Activated CD8-positive, alpha-beta memory T cell treated with anti-CD3 and anti-CD28 coated beads, Interleukin-2, amount 50 U/mL, for 1 hour (primary cell): ENCODE results near the gene REEP1.

Source experiments
- DNase-seq: peaks from one replicate; pipeline ENCODE4 v3.0.0-alpha.2; 2020; ENCODE audit errors: extremely low read depth

The REEP1 gene, protein sequence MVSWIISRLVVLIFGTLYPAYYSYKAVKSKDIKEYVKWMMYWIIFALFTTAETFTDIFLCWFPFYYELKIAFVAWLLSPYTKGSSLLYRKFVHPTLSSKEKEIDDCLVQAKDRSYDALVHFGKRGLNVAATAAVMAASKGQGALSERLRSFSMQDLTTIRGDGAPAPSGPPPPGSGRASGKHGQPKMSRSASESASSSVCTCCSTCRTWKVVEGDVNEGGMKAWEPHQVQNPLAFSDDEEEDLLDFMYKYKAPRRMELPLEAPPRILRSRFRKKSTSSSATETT

DNA sequence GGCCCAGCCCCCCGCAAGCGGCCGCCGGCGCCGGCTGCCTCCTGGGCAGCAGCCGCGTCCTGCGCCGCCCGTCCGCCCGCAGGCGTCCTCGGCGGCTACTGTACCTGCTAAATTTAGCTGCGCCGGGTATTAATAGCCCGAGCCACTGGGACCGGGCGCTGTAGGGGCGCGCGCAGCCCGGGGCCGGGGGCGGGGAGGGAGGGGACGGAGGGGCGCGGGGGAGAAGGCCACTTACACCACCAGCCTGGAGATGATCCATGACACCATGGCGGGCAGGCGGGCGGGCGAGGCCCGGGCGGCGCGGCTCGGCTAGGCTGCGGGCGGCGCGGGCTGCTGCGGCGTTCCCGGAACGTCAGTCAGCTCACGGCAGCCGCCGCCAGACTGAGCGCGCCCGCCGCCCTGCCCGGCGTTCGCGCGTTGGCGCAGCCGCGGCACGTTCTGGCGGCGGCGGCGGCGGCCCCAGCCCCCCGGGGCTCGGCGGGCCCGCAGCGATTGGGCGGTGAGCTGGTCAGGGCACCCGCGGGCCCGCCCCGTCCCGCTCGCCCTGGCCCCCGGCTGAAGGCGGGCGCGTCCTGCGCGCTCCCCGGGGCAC lies at the start of gene REEP1:
Gene REEP1, minus strand, starts transcription at position 383 of the 592 bp plus-strand sequence. Its CDS starts 116 bp downstream, at position 267.
- DNase-seq = no peak

DNA sequence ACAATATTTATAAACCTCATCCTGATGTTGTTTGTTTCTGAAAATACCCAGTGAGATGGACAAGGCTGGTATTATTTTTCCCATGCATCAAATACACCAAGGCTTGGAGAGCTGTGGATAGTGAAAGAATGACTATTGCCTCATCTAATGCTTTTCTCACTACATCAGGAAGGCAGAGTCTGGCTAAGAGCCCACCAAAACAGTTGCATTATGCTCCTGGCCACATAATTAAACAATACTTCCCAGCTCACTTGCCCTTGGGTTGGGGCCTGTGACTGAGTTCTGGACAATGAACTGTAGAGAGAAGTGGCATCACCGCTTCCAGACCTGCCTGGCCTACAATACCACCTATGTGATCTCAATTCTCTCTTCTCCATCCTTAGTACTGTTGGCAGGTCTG lies 46.4 kb upstream of the REEP1 start:
- no peak for DNase-seq

DNA sequence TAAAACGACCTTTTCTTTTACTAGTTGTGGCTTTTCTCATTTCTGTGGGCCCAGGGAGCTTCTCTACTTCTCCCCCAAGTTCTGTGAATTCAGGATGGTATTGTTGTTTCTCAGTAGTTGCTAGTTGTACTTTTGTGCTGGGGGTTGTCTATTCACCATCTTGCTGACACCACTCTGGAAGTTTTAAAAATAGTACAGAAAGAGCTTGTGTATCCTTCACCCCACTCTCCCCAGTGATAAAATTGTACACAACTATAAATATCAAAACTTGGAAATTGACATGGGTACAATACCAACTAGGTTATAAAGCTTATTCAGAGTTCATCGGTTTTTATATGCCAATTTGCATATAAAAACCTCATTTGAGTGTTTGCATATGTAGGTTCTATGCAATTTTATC lies 45.3 kb upstream of the REEP1 start:
- DNase-seq = no peak

DNA sequence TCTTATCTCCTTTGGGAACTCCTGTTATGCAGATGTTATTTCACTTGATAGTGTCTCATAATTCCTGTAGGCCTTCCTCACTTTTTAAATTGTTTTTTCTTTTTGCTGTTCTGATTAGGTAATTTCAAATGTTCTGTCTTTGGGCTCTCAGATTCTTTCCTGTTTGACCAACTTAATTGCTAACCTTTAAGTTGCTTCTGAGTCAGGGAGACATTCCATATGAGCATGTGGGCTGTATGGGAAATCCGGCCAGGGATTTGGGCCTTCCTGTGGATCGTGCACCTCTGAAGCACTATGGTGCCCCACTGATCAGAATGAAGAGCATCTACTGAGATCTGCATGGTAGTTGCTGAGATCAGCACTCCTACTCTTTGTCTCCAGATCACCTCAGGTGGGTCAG lies 44.7 kb upstream of the REEP1 start:
- DNase-seq = no peak

DNA sequence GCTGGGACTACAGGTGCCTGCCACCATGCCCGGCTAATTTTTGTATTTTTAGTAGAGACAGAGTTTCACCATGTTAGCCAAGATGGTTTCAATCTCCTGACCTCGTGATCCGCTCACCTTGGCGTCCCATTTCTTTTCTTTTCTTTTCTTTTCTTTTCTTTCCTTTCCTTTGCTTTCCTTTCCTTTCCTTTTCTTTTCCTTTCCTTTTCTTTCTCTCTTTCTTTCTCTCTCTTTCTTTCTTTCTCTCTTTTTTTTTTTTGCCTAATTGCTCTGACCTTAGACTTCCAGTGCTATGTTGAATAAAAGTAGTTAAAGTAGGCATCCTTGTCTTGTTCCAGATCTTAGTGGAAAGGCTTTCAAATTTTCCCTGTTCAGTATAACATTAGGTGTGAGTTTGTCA lies 41.0 kb upstream of the REEP1 start:
- DNase-seq = no peak

DNA sequence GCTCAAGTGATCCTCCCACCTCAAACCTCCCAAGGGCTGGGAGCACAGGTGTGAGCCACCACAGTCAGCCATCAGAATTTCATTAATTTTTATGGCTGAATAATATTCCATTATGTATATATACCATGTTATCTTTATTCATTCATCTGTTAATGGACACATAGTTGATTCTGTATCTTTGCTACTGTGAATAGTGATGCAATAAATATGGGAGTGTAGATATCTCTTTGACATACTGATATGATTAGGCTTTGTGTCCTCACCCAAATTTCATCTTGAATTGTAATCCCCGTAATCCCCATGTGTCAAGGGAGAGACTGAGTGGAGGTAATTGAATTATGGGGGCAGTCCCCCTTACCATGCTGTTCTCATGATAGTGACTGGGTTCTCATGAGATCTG lies 38.2 kb upstream of the REEP1 start:
- no peak for DNase-seq

DNA sequence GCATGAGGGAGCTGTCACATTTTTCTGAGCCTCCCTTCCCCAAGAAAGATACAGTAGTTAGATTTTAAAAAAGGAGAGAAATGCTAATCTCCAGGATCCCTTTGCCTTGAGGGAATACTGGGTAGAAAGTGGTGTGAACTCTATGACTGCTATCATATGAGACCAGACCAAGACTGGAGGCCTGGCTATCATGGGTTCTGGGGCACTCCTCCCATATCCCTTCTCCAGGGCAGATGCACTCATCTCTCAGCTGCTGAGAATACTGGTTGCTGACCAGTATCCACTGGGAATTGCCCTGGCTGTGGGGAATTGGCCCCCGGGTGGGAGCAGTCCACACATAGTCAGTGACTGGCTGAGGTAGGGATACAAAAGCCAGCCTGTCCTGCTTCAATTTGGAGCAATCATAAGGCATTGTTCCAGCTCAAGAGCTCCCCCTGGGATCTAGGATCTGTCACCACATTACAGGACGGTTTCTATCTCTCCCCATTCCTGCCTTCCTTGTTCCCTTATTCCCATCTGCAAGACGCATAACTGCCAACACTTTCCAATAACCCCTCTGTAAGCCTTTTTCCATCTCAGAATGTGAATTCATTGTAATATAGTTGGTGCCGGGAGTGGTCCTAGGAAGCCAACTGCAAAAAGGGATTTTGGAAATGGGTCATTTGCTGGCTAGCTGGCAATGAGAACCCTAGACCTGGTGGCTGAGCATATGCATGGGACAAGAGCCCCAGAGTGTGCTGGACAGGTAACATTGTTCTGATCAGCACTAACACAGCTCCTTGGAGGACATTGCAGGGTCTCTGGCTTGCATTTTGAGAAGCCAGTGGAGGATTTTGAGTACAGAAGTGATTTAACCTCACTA lies 35.4 kb upstream of the REEP1 start:
- DNase-seq = no peak

DNA sequence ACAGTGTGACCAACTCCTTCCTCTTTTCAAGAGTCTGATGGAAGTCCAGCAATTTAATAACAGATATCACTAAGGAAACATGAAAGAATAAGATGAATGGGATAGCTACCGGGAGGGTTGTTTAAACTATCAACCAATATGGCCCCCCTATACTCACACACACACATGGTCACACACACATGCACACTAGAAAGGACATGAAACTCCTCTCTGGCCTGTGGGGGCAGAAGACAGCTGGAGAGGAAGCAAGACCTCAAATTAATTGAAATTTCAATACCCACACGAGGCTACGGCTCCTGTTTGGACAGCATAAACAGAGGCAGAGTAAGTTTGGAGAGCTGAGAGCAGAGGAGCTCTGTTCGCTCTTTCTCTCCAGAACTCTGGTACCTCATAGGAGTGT lies 34.7 kb upstream of the REEP1 start:
- DNase-seq = no peak

DNA sequence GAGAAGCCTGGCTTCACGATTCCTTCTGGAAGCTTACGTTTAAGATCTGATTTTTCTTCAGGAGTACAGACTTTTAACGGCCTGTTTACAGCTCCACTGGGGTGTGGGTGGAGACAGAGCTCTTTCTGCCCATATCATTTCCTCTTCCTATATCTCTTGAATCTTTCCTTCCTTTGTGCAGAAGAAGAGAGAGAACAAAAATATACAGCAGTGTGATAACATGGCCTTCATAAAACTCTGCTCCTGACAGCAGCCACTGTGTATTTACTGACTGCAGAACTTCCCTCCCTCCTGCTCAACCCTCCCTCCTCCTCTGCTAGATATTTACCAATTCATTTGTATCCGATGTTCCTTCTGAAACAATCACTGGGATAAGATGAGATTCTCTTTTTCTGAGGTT lies 34.1 kb upstream of the REEP1 start:
- no peak for DNase-seq

DNA sequence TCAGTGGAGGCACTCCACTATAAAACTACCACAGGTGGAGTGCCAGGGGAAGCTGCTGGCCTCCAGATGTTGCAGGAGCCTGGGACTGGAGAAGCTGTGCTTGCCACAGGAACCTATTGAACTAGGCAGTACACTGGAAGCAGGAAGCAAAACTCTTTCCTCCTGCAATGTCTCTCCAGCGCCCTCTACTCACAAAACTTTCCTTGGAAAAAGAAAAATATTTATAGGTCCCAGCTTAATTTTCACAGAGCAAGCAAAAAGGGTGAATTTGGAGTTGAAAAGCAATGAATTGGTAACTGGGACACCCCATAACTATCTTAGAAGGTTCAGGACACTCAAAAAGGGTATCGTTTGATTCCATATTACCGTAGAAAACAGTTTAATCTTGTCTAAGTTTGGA lies 33.2 kb upstream of the REEP1 start:
- no peak for DNase-seq

DNA sequence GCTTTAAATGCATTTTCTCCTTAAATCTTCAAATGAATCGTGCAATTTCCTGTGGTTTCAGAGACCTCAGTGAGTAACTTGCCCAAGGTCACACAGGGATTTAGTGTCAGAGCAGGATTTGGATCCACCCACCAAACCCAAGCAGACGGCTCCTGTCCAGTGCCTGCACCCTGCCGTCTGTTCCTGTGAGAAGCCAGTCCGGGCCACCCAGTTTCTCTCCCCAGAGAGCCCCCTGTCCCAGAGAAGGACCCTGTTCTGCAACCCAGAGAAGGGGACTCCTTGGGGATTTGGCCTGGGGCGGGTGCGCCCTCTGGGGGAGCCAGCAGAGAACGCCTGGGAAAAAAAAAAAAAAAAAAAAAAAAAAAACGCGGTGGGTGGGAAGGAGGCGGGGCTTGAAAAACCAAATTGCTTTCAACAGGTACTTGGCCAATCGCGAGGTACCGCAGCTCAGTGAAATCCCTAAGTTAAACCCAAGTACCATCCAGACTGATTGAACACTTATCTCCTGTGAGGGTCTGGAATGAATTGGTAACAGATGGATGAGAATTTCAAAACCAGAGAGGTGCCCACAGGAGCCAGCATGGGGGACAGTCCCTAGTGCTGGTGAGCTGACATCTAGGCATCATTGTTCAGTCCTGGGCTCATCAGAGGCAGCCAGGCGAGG lies 30.9 kb upstream of the REEP1 start:
- no peak for DNase-seq

DNA sequence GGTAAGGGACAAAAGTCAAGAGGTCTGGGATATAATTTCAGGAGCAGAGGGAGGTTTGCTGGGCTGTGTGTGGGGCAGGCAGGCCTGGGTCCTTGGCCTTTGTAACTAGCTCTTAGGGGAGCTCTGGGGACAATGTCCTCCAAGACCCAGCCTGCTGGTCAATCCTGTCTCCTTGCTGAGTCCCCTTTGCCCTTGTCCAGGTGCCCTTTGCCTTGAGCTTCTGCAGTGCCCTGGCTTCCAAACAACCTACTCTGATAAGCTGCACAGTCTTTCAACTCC lies 30.0 kb upstream of the REEP1 start:
- DNase-seq = no peak

DNA sequence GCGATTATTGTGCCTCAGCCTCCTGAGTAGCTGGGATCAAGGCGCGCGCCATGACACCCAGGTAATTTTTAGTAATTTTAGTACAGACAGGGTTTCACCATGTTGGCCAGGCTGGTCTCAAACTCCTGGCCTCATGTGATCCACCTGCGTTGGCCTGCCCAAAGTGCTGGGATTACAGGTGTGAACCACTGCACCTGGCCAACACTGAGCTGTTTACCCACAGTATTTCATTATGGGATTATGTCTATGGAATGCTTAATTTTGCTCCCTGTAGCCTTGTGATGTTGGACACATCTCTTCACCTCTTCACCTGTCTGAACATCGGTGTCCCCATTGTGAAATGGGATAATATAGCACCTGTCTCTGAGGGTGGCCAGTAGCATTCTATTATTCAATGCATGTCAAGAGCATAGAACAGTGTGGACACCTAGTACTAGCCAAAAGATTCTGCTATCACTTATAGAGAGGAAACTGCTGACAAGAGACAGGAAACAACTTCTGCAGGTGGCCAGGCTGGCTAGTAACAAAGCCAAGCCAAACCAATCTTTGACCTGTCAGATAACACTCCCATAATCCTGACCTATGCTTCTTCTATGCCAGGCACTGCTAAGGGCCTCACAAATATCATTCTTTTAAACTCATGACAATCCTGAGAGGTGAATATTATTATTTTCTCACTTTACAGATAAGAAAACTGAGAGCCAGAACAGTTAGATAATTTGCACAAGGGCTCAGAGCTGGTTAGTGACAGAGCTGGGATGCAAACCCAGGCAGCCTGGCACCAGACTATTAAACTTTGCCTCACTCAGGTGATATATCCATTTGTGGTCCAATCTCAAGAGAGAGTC lies 29.4 kb upstream of the REEP1 start:
- DNase-seq = no peak

DNA sequence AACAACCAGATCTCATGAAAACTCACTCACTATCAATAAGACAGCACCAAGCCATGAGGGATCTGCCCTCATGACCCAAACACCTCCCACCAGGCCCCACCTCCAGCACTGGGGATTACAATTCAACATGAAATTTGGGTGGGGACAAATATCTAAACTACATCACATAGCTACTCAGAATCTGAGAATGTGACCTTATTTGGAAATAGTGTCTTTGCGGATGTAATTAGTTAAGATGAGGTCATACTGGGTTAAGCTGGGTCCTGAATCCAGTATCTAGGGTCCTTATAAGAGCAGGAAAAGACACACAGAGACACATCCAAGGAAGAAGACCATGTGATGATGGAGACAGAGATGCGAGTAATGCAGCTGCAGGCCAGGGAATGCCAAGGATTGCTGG lies 27.5 kb upstream of the REEP1 start:
- DNase-seq = no peak

DNA sequence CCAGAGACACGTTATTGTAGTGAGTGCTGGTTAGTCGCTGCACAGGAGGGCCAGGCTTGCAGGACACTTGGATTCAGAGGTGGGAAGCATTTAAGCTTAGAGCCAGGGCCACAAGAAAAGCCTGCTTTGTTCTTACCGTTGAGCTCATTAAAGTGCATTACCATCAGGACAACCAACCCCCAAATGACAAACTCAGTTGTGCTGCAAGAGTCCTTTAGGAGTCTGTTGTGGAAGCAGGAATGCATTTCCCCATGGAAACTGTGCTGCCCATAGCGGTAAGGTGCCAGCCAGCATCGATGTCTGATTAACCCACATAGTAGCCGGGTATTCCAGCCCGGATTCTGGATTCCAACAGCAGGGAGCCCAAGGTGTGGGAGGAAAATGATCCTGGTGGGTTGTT lies 23.4 kb upstream of the REEP1 start:
- DNase-seq = no peak

DNA sequence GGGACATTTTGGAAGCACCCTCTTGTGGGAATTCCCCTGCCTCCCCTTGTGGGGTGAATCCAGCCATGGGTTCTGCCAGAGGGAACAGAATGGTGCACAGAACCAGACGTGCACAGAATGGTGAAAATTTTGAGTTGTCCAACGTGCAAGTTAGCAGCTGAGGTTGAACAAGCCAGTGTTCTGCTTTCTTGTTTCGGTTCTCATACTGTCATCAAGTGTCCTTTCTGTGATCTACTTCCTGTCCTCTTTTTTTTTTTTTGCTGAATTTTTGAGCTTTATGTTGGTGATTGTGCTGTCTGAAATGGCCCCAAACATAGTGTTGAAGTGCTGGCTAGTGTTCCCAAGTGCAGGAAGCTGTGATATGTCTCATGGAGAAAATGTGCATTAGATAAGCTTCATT lies 21.5 kb upstream of the REEP1 start:
- no peak for DNase-seq

DNA sequence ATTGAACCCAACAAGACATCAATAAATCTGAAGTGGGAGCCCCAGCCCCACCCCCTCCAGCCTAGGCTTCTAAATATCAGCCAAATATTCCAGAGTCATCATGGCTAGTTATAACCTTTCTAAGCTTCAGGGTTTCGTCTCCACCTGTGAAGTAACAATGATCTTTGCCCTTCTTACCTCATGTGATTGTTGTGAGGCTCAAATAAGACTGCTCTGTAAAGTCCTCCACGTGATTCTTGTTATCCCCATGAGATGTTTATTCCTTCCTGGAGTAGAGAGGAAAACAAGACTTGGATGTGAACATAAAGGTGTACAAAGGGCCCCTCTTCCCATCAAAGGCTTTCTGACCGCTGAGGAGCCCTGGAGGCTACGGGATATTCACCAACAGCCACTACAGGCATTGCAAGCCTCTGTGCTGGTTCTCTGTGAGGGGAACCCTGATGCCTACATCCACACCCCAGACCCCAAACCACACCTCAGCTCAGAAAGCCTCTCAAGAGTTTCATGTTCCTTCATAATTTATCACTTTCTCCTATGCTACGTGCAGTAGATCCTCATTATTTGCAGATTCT lies 20.1 kb upstream of the REEP1 start:
- no peak for DNase-seq

DNA sequence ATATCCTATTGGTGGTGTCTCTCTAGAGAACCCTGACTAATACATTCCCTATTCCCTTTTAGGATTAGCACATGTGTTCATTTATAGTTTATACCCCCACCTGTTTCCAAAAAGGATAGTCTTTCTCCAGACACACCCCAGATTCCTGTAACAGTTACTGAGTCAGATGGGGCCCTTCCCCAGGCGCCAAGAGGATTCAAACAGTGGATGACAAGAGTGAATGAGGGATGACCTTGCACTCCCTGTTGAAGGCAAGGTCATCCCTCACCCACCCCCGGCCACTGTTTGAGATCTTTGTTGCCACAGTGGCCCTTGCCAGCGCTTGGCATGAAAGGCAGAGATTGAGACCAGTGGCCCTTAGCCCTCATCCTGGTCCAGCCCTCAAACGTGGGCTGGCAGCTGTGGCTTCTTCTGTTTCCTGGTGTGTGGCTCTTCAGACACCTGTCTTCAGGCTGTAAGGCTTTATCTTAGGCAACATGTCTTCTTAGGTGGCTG lies 15.3 kb upstream of the REEP1 start:
- no peak for DNase-seq

DNA sequence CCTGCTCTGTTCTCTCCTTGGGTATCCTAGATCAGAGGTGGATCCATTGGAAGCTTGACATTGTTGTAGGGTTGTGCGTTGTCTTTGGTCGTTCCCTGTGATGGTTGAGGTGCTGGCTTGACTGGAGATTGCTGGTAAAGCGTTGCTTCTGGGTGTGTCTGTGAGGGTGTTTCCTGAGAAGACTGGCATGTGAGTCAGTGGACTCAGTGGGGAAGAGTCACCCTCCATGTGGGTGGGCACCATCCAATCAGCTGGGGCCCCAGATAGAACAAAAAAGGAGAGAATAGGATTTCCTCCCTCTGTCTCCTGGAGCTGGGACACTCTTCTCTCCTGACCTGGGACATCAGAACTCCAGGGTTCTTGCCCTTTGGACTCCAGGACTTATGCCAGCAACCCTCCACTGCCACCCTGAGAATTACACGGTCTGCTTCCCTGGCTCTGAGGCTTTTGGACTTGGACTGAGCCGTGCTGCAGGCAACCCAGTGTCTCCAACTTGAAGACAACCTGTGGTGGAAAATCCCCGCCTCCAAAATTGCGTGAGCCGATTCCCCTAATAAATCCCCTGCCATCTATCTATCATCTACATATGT lies 14.8 kb upstream of the REEP1 start:
- no peak for DNase-seq

DNA sequence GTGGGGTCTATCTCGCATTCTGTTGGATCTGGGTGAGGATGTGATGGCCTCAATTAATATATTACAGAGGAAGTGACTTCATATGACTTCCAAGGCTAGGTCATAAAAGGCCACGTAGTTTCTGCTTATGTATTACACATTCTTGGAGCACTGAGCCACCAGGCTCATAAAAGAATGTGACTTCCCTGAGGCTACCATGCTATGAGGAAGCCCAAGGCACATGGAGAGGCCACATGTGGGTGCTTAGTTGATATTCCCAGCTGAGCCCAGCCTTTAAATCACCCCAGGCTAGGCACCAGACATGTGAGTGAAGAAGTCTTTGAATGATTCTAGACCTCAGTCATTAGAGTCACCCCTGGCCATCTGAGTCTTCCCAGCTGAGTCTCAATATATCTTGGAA lies 13.3 kb upstream of the REEP1 start:
- DNase-seq = no peak

DNA sequence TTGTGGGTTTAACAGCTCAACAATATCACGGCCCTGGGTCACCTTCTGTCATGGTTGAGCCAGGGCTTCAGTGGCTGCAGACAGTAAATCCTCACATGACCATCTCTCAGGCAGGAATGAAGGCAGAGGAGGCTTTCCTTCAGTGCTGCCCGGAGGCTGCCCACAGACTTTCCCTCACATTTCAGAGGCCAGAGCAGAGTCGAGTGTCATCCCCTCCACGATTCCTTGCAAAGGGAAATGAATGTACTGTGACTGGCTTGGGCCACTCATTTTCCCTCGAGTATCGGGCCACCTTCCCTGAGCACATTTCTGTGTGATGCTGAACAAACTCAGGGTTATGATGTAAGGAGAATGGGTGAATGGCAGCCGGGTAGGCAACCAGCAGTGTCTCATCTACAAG lies 10.0 kb upstream of the REEP1 start:
- DNase-seq = no peak
